ENCODE data around the gene SLC13A5. TPM values are rescaled to one million over a fixed set of nuclear protein-coding genes. Genes with fewer than 3 reads are reported as not detected.

Gene SLC13A5
- total and polyA plus RNA-seq, 9 of the 15 experiments (the other 6 are each of a cell fraction or from before 2014, with no cell fraction given), result 0.04 TPM; not detected in 8

- intact Hi-C loops (cut with micrococcal nuclease), result no loop called here
- CTCF ChIA-PET (ENCODE audit: low intra/inter-chr PET ratio), result no interaction called here
Measured at GRCh38 chr17:6716736-6717135, 3.6 kb upstream of the SLC13A5 start.

DNA sequence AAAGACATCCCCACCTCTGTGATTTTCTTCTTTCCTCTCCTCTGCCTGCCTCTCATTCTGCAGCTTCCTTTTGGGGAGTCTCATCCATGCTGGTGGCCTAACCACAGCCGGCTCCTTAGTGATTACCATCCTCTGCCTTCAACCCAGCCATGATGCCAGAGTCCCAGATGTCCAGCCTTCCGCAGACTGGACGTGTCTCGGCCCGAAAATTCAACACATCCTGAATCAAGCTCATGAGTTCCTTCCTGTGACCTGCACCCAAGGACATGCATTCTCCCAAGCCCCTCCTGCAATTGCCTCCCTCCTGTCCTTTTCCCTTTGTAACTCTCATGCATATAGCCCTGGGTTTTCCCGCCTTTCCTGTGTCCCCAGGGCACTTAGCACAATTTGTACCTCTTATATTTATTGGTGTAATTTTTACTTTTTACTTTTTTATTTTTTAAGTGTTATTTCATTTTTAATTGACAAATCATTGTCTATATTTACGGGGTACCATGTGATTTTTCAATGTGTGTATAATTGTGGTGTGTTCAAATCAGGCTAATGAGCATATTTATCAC lies 1.2 kb upstream of the SLC13A5 start:
- TF ChIP-seq NCOA4 (IDR thresholded peaks at IDR 0.05; ENCODE audit: partially characterized antibody) (no peak), ZNF507 (tag; conservative IDR thresholded peaks at IDR 0.05) (peak; percentile 95), YBX1 (IDR thresholded peaks at IDR 0.05) (no peak), HOMEZ (CRISPR knock-in tag; IDR thresholded peaks at IDR 0.05) (no peak)
- Histone ChIP-seq H2AFZ (ENCODE audit: low read depth, low read length) (no peak overlapping the region), H3K27me3 (ENCODE audit: control insufficient read depth in 2 of 2, insufficient read depth in 2 of 2, low read length in 2 of 2) (peaks cover 0 to 13% of the 10 kb centered on the region in 2 experiments; a peak in 2 of 5 replicates), H3K9me1 (ENCODE audit: control insufficient read depth, insufficient read depth, low read length) (no peaks in the 10 kb centered on the region), H3K9me3 (replicated peaks; ENCODE audit: control insufficient read depth, insufficient read depth, low read depth, low read length) (no peaks in the 10 kb centered on the region), H3K36me3 (ENCODE audit: control insufficient read depth, insufficient read depth, low read length) (no peaks in the 10 kb centered on the region), H3K27ac (ENCODE audit: extremely low read depth, low read depth, low read length) (no peak overlapping the region), H4K20me1 (replicated peaks; ENCODE audit: control insufficient read depth, insufficient read depth, low read length) (no peaks in the 10 kb centered on the region), H3K4me1 (replicated peaks in 1 of 2; ENCODE audit: control insufficient read depth in 2 of 2, insufficient read depth in 2 of 2, low read length in 2 of 2) (peaks cover 0 to 14% of the 10 kb centered on the region in 2 experiments; a peak in 2 of 5 replicates), H3K9ac (ENCODE audit: insufficient read depth in 1 of 2, low read depth in 2 of 2, low read length in 2 of 2) (no peak overlapping the region), H3K4me3 (no peak overlapping the region), H3K4me2 (ENCODE audit: insufficient read depth, low read length) (no peak overlapping the region), H3K79me2 (ENCODE audit: control insufficient read depth, insufficient read depth, low read length) (no peaks in the 10 kb centered on the region)
- no peak for DNase-seq (ENCODE audit: extremely low read depth in 1 of 4, low spot score in 3 of 4)
- no peak for FAIRE-seq
- ATAC-seq, result no peak
- in situ Hi-C loops (cut with MboI) (no loop called here), intact Hi-C loops (cut with micrococcal nuclease) (no loop called here)
- 0% methylated on average over 5 of the region's 7 CpGs for WGBS (ENCODE audit: insufficient coverage, low coverage, missing lambda C conversion rate)
- BruUV-seq (replicated peaks), result no TSS peak
- ChIA-PET CTCF (ENCODE audit: low intra/inter-chr PET ratio) (no interaction called here), POLR2A (interaction anchor here (0.8 kb wide), 1 partner anchor 14 kb away, joined by 3 read pairs; no protein-coding TSS in a partner anchor)

More at GRCh38 chr17:6716736-6717135, 3.6 kb upstream of the SLC13A5 start:
- no peak for DNase-seq (ENCODE audit: extremely low read depth in 1 of 4, low spot score in 3 of 4)
- no peak overlapping the region for H2AFZ ChIP-seq (ENCODE audit: low read depth, low read length)
- POLR2A ChIA-PET, result no interaction called here
- no peak for ATAC-seq
- FAIRE-seq, result no peak
- no peaks in the 10 kb centered on the region for H3K9me3 ChIP-seq (replicated peaks; ENCODE audit: control insufficient read depth, insufficient read depth, low read depth, low read length)
- no peak overlapping the region for H3K27ac ChIP-seq (ENCODE audit: extremely low read depth, low read depth, low read length)
- H3K9me1 ChIP-seq (ENCODE audit: control insufficient read depth, insufficient read depth, low read length), result no peaks in the 10 kb centered on the region
- no peak overlapping the region for H3K4me2 ChIP-seq (ENCODE audit: insufficient read depth, low read length)
- TF ChIP-seq POU5F1 (IDR thresholded peaks at IDR 0.05; ENCODE audit: borderline replicate concordance, low read depth, low read length, partially characterized antibody), result no peak
- TF ChIP-seq MXI1 (IDR thresholded peaks at IDR 0.05; ENCODE audit: low read depth, low read length), result no peak
- TF ChIP-seq, protein P1, sequence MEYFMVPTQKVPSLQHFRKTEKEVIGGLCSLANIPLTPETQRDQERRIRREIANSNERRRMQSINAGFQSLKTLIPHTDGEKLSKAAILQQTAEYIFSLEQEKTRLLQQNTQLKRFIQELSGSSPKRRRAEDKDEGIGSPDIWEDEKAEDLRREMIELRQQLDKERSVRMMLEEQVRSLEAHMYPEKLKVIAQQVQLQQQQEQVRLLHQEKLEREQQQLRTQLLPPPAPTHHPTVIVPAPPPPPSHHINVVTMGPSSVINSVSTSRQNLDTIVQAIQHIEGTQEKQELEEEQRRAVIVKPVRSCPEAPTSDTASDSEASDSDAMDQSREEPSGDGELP (CRISPR knock-in tag; IDR thresholded peaks at IDR 0.05; ENCODE audit: borderline replicate concordance), result no peak
- TF ChIP-seq ZNF316 (IDR thresholded peaks at IDR 0.05), result 0 out of 2 replicates have a peak, but pooled peaks have one; percentile 9
- peaks cover 0 to 14% of the 10 kb centered on the region in 2 experiments; a peak in 2 of 5 replicates for H3K4me1 ChIP-seq (replicated peaks in 1 of 2; ENCODE audit: control insufficient read depth in 2 of 2, insufficient read depth in 2 of 2, low read length in 2 of 2)
- no peaks in the 10 kb centered on the region for H4K20me1 ChIP-seq (replicated peaks; ENCODE audit: control insufficient read depth, insufficient read depth, low read length)
- peaks cover 0 to 9% of the 10 kb centered on the region in 2 experiments; a peak in 3 of 5 replicates for H3K27me3 ChIP-seq (ENCODE audit: control insufficient read depth in 2 of 2, insufficient read depth in 2 of 2, low read length in 2 of 2)
- WGBS (ENCODE audit: insufficient coverage, low coverage, missing lambda C conversion rate), result 0% methylated on average over 2 of the region's 2 CpGs
- no TSS peak for BruUV-seq (replicated peaks)
- H3K9ac ChIP-seq (ENCODE audit: insufficient read depth in 1 of 2, low read depth in 2 of 2, low read length in 2 of 2), result no peak overlapping the region
- no peaks in the 10 kb centered on the region for H3K36me3 ChIP-seq (ENCODE audit: control insufficient read depth, insufficient read depth, low read length)
- in situ Hi-C loops (cut with MboI), result no loop called here
- no peaks in the 10 kb centered on the region for H3K79me2 ChIP-seq (ENCODE audit: control insufficient read depth, insufficient read depth, low read length)
- no peak overlapping the region for H3K4me3 ChIP-seq
